Ovary (tissue), 9 donors: ENCODE data around the gene NSRP1. TPM values are rescaled to one million over a fixed set of nuclear protein-coding genes. Genes with fewer than 3 reads are reported as not detected.
A peak's percentile ranks its signal among the peaks of the same experiment; 100 is the strongest.
"Not testable (repeated sequence)": the region's sequence is repeated elsewhere in the genome, so short reads cannot be mapped to it uniquely, and the experiment has no call there.

ENCODE experiments used
- DNase-seq, 5 donors: peaks; one replicate each; pipeline ENCODE4 v3.0.0-alpha.2; 2019 to 2020
- H3K27ac ChIP-seq, 2 donors: fragments of 200-600 bp; one replicate each; pipeline versions ENCODE4 v1.5.1 to v1.8.0; 2019 to 2022
- H3K27me3 ChIP-seq: fragments of 200-600 bp; one replicate; pipeline ENCODE4 v1.8.0; 2022
- H3K36me3 ChIP-seq: fragments of 200-600 bp; sonication (generic); one replicate; pipeline ENCODE4 v1.5.1; 2019
- H3K4me1 ChIP-seq: one replicate; pipeline ENCODE4 v1.8.1; 2013; ENCODE audit warnings: mild to moderate bottlenecking, moderate library complexity; ENCODE audit not compliant: insufficient read depth
- H3K4me3 ChIP-seq: fragments of 200-600 bp; sonication (generic); one replicate; pipeline ENCODE4 v1.5.1; 2017
- H3K9me3 ChIP-seq, 2 donors: fragments of 200-600 bp in 1 of 2; sonication (generic) in 1 of 2; one replicate each; pipeline versions ENCODE4 v1.5.1 to v1.8.1; 2013 to 2019; ENCODE audit warnings: mild to moderate bottlenecking in 1 of 2, moderate library complexity in 1 of 2
- EP300 ChIP-seq: sonication (generic); formaldehyde crosslinking; IDR thresholded peaks from one replicate; pipeline ENCODE4 v1.6.1; 2017; ENCODE audit warnings: antibody characterized with exemption
- POLR2A ChIP-seq: fragments of 450-650 bp; IDR thresholded peaks from one replicate; pipeline ENCODE4 v1.6.1; 2017; ENCODE audit warnings: antibody characterized with exemption, mild to moderate bottlenecking, moderate library complexity
- WGBS, 3 donors: extraction: QIAGEN DNeasy Blood & Tissue Kit in 1 of 3; methylation state at CpG; one replicate each; pipeline versions ENCODE4 v1.1.5 to v1.1.7; 2013 to 2017; 5-methylcytosine and 5-hydroxymethylcytosine counted together
- intact Hi-C, 4 donors: fragments of 100-400 bp; cut with DNase I; formaldehyde crosslinking; loops; one replicate each; pipeline versions ENCODE4 v1.11.0 to v1.15.1; 2022 to 2023
- polyA plus RNA-seq, 2 donors: library from polyadenylated mRNA; stranded (reverse); fragments of 200-250 nt in 1 of 2; fragments of 350-450 nt in 1 of 2; fragmentation: Illumina TruSeq in 1 of 2; extraction: RNeasy Lipid Tissue Mini Kit (QIAGEN cat#74804) in 1 of 2; gene quantifications; one replicate each; pipeline ENCODE4 v1.2.3, GENCODE V29; 2013 to 2014
- total RNA-seq, 7 donors: library from RNA; depleted of rRNA in 2 of 7; stranded (reverse); fragments of >200 nt in 2 of 7; fragmentation: NEBNext Ultra II Directional in 3 of 7; extraction: Animal tissue kit (Norgen Biotek cat#: 25700) in 3 of 7; gene quantifications; one replicate each; pipeline versions ENCODE4 v1.1.0 to v1.2.4, GENCODE V29; 2016 to 2023
- TF ChIP-seq, protein P1 (sequence below), 3 donors: fragments of 450-650 bp in 2 of 3; fragments of 200-600 bp in 1 of 3; IDR thresholded peaks; one replicate each; pipeline versions ENCODE4 v1.5.1 to v1.8.0; 2016 to 2022; ENCODE audit warnings: antibody characterized with exemption in 3 of 3, mild to moderate bottlenecking in 1 of 3
- donor health status: DM: no; HTN: no; CAD: no; lungs with moderate emphysema.
- donor health status: DM: no; HTN: no; CAD: no.
- donor health status: Bipolar disorder and iron deficiency.
- donor health status: DM: yes; HTN: yes; CAD: no.
- donor health status: DM: no; HTN: no; CAD: no.
- donor health status: DM: yes; HTN: yes; CAD: no.

Gene NSRP1
- total and polyA plus RNA-seq, 9 donors: 19.0 to 42.1 (median 26.6) TPM

DNA sequence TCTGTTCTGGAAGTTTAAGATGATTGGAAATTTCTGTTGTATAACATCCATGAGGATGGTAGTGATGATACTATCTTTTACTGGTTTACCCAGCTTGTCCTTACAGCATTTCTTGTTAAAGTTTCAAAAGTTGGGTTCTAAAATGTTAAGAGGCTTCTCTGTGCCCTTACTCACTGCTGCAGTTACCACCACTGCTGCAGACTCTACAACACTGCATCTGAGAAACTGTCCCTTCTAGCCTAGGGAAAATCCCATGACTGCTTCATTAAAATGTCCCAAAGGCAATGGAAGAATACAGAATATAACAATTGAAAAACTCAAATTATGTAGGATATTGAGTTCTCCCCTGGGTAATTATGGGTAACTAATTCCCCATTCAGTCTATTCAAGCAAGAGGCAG is 3.8 kb upstream of the NSRP1 start:
- Histone ChIP-seq H3K27ac (no peak overlapping the region), H3K9me3 (no peaks in the 10 kb centered on the region), H3K27me3 (no peaks in the 10 kb centered on the region), H3K36me3 (no peaks in the 10 kb centered on the region), H3K4me3 (no peak overlapping the region), H3K4me1 (no peaks in the 10 kb centered on the region)
- TF ChIP-seq POLR2A: no peak
- TF ChIP-seq, protein P1, sequence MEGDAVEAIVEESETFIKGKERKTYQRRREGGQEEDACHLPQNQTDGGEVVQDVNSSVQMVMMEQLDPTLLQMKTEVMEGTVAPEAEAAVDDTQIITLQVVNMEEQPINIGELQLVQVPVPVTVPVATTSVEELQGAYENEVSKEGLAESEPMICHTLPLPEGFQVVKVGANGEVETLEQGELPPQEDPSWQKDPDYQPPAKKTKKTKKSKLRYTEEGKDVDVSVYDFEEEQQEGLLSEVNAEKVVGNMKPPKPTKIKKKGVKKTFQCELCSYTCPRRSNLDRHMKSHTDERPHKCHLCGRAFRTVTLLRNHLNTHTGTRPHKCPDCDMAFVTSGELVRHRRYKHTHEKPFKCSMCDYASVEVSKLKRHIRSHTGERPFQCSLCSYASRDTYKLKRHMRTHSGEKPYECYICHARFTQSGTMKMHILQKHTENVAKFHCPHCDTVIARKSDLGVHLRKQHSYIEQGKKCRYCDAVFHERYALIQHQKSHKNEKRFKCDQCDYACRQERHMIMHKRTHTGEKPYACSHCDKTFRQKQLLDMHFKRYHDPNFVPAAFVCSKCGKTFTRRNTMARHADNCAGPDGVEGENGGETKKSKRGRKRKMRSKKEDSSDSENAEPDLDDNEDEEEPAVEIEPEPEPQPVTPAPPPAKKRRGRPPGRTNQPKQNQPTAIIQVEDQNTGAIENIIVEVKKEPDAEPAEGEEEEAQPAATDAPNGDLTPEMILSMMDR (IDR thresholded peaks at IDR 0.05): no peak
- TF ChIP-seq EP300: no peak
- no peak for DNase-seq
- intact Hi-C loops: no loop called here

DNA sequence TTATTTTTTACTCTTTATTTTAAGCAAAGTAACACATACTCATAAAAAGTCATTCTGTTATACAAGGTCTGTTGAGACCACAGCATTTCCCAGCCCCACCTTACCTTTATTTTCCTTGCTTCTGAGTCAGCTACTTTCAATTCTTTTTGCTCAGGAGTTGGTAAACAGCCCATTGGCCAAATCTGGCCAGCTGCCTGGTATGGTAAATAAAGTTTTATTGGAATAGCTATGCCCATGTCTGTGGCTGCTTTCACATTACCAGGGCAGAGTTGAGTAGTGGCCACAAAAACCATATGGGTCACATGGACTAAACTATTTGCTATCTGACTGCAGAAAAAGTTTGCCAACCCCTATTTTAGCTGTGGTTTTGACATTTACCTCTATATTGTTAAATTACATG is 3.4 kb upstream of the NSRP1 start:
- no peaks in the 10 kb centered on the region for H3K4me1 ChIP-seq
- intact Hi-C loops: no loop called here
- no peaks in the 10 kb centered on the region for H3K36me3 ChIP-seq
- H3K27me3 ChIP-seq: no peaks in the 10 kb centered on the region
- no peak for DNase-seq
- no peak overlapping the region for H3K27ac ChIP-seq
- H3K9me3 ChIP-seq: no peaks in the 10 kb centered on the region
- no peak overlapping the region for H3K4me3 ChIP-seq
- TF ChIP-seq, protein P1 (IDR thresholded peaks at IDR 0.05): no peak
- TF ChIP-seq POLR2A (no peak), EP300 (no peak)

DNA sequence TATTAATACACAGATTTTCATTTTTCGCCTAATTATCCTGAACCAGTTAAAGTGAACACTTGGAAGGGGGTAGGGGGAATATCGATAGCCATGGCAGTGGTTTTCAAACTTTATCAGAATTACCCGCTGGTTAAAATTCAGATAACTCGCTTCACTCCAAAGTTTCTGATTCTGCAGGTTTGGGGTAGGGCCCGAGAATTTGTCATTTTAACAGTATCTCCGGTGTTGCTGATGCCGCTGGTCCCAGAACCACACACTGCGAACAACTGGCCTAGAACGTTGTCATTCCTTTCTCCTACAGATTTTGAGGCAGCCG is 313 bp upstream of the NSRP1 start:
- Histone ChIP-seq H3K4me1 (peaks cover 1% of the 10 kb centered on the region), H3K9me3 (no peaks in the 10 kb centered on the region), H3K27me3 (no peaks in the 10 kb centered on the region), H3K4me3 (peak overlapping the region; percentile 64), H3K27ac (peak overlapping the region; percentile 85 to 98), H3K36me3 (no peaks in the 10 kb centered on the region)
- peak; percentile 3 for TF ChIP-seq EP300
- TF ChIP-seq POLR2A: no peak
- intact Hi-C loops: loop anchor here in 1 of 4 donors (5.0 kb wide), 1 partner anchor 261 kb away; the partner anchor contains the start of gene CPD
- WGBS, 3 donors: 7 to 9% (median 9%) methylated on average over 10 of the region's 10 CpGs
- DNase-seq: no peak

DNA sequence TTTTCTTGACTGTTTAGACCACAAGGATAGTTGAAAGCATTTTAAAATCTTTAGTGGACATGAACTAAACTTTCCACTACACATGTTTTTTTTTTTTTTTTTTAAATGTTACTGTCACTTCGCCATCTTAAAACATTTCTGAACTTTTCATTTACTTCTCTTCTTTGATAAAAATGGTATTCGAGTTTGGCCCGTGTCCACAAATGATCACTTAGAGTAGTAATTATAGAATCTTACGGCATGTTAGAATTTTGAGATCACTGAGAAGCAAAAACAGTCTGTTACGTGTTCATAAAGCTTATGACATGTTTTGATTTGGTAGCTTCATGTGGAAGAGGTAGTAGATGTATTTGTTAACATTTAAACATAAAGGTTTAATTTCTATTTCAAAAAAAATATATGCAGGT is 1.1 kb downstream of the NSRP1 start:
- 11 to 19% (median 12%) methylated on average over 5 of the region's 5 CpGs for WGBS, 3 donors
- intact Hi-C loops: loop anchor here in 1 of 4 donors (5.0 kb wide), 1 partner anchor 260 kb away; the partner anchor contains the start of gene CPD
- no peak for DNase-seq
- H3K4me1 ChIP-seq: peaks cover 1% of the 10 kb centered on the region
- H3K27me3 ChIP-seq: no peaks in the 10 kb centered on the region
- peak overlapping the region in 1 of 2 donors; percentile 98 for H3K27ac ChIP-seq
- TF ChIP-seq POLR2A (no peak), EP300 (no peak)
- TF ChIP-seq, protein P1 (IDR thresholded peaks at IDR 0.05): no peak
- H3K36me3 ChIP-seq: no peaks in the 10 kb centered on the region
- H3K9me3 ChIP-seq: no peaks in the 10 kb centered on the region
- peak overlapping the region; percentile 64 for H3K4me3 ChIP-seq

DNA sequence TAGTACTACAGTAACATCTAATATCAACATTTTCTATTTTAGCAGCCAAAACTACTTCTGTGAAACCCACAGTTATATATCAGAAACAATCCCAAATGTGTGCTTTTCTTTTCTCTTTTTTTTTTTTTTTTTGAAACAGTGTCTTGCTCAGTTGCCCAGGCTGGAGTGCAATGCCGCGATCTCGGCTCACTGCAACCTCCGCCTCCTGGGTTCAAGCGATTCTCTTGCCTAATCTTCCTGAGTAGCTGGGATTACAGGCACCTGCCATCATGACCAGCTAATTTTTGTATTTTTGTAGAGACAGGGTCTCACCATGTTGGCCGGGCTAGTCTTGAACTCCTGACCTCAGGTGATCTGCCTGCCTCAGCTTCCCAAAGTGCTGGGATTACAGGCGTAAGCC is 2.0 kb downstream of the NSRP1 start:
- H3K4me3 ChIP-seq, H3K36me3 ChIP-seq, H3K9me3 ChIP-seq, DNase-seq, H3K4me1 ChIP-seq, H3K27ac ChIP-seq, H3K27me3 ChIP-seq: not testable (repeated sequence)
- 92 to 98% (median 93%) methylated on average over 7 of the region's 7 CpGs for WGBS, 3 donors
- intact Hi-C loops: loop anchor here in 1 of 4 donors (5.0 kb wide), 1 partner anchor 259 kb away; the partner anchor contains the start of gene CPD
